SK-N-SH treated with all-trans-retinoic acid at 6 μM for 48 hours (cell line): ENCODE data around the gene TECTA.

ENCODE experiments used
- ARNTL ChIP-seq: fragments of 450-650 bp; formaldehyde crosslinking; IDR thresholded peaks from 2 replicates; pipeline ENCODE4 v1.5.0; 2020; ENCODE audit warnings: low read depth, mild to moderate bottlenecking, moderate library complexity, borderline replicate concordance
- BACH2 ChIP-seq: fragments of 250-450 bp; sonication (Bioruptor Pico); IDR thresholded peaks from 2 replicates; pipeline ENCODE4 v1.9.0; 2021; ENCODE audit warnings: mild to moderate bottlenecking, borderline replicate concordance
- CSDC2 ChIP-seq: fragments of 250-450 bp; sonication (Bioruptor Pico); IDR thresholded peaks from 2 replicates; pipeline ENCODE4 v1.5.0; 2020; ENCODE audit warnings: mild to moderate bottlenecking, moderate library complexity
- POU6F1 ChIP-seq: fragments of 250-450 bp; sonication (Bioruptor Pico); IDR thresholded peaks from 2 replicates; pipeline ENCODE4 v1.8.0; 2021; ENCODE audit warnings: low read depth, mild to moderate bottlenecking, moderate library complexity, borderline replicate concordance
- PPARA ChIP-seq: fragments of 250-450 bp; sonication (Bioruptor Pico); IDR thresholded peaks from 2 replicates; pipeline ENCODE4 v1.5.0; 2020; ENCODE audit warnings: mild to moderate bottlenecking, borderline replicate concordance
- RARB ChIP-seq: fragments of 250-450 bp; sonication (Bioruptor Pico); IDR thresholded peaks from 2 replicates; pipeline ENCODE4 v1.8.0; 2021; ENCODE audit warnings: mild to moderate bottlenecking, moderate library complexity
- TOX ChIP-seq: fragments of 250-450 bp; sonication (Bioruptor Pico); IDR thresholded peaks from 2 replicates; pipeline ENCODE4 v1.8.0; 2021; ENCODE audit warnings: mild to moderate bottlenecking, moderate library complexity, borderline replicate concordance
- ZNF565 ChIP-seq: fragments of 450-650 bp; formaldehyde crosslinking; conservative IDR thresholded peaks from 2 replicates; pipeline ENCODE4 v1.5.0; 2020; ENCODE audit warnings: low read depth, mild to moderate bottlenecking, moderate library complexity
- ZNF70 ChIP-seq: fragments of 450-650 bp; formaldehyde crosslinking; IDR thresholded peaks from 2 replicates; pipeline ENCODE4 v1.5.0; 2020; ENCODE audit warnings: mild to moderate bottlenecking, moderate library complexity

DNA sequence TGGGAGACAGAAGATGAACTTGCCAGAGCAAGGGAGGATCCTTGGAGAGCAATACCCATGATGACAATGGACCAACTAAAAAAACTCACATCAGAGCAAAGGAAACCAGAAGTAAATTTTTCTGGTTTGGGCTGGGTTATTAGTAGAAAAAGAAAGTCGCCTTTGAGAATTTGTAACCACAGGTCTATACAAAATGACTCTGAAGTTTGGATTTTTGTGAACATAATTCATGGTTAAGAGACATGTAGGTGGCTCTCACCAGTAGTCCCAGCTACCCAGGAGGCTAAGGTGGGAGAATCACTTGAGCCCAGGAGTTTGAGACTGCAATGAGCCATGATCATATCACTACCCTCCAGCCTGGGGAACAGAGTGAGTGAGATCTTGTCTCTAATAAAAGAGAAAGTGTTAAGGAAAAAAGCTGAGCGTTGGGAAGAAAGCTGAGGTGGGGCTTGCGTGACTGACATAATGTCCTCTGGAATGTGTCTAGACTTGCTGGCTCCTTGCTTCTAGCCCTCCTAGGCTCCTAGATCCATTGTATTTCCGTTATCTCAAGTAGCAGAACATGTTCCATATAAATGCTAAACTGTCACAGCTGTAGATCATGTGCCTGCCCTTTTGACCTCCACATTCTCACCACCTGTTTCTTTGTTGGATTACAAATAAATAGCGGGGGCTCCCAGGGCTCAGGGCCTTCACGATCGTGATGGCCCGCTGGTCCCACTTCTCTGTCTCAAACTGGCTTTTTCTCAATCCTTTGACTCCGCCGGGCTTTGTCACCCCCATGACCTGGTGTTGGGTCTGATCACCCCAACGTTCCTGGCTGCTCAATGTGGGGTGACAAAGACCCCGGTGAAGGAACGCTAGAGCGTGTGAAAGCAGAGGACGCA, 135.3 kb downstream of the TECTA start:
- no peak for TF ChIP-seq POU6F1
- TF ChIP-seq ARNTL (CRISPR knock-in tag), result no peak
- no peak for TF ChIP-seq CSDC2
- TF ChIP-seq ZNF70 (CRISPR knock-in tag), result no peak
- no peak for TF ChIP-seq RARB (CRISPR knock-in tag)
- TF ChIP-seq BACH2 (CRISPR knock-in tag), result no peak
- no peak for TF ChIP-seq TOX (CRISPR knock-in tag)
- TF ChIP-seq PPARA (CRISPR knock-in tag), result no peak
- TF ChIP-seq ZNF565 (CRISPR knock-in tag), result no peak
